ENCODE measurements around the gene ACAA1. TPM values are rescaled to one million over a fixed set of nuclear protein-coding genes. Genes with fewer than 3 reads are reported as not detected.

Gene ACAA1
- total and polyA plus RNA-seq, 2 of the 13 experiments (the other 11 are each of a cell fraction or from before 2014, with no cell fraction given), result 60.8 to 188 TPM

GRCh38 chr3:38133557-38134405, 3.1 kb downstream of the ACAA1 start (continued):
- no peak for TF ChIP-seq ZHX2 (IDR thresholded peaks at IDR 0.05; ENCODE audit: low read depth)
- TF ChIP-seq ZHX2 (CRISPR knock-in tag; IDR thresholded peaks at IDR 0.05; ENCODE audit: borderline replicate concordance), result no peak; the same call in 1 of the 2 replicates
- TF ChIP-seq HMGXB4 (CRISPR knock-in tag; IDR thresholded peaks at IDR 0.05; ENCODE audit: borderline replicate concordance in 1 of 2, low read depth in 1 of 2), result peak; percentile 42 to 75; a peak in 2 of 4 replicates
- no peak for TF ChIP-seq ZNF234 (CRISPR knock-in tag; conservative IDR thresholded peaks at IDR 0.05)
- peak; percentile 45; the same call in 1 of the 2 replicates for TF ChIP-seq MIER3 (CRISPR knock-in tag; IDR thresholded peaks at IDR 0.05; ENCODE audit: borderline replicate concordance)
- no peak for TF ChIP-seq ZNF850 (CRISPR knock-in tag; conservative IDR thresholded peaks at IDR 0.05)
- no peak for TF ChIP-seq ATM (IDR thresholded peaks at IDR 0.05; ENCODE audit: borderline replicate concordance)
- TF ChIP-seq PCBP1 (IDR thresholded peaks at IDR 0.05; ENCODE audit: borderline replicate concordance, low read depth, low read length), result no peak
- TF ChIP-seq ZNF282 (IDR thresholded peaks at IDR 0.05; ENCODE audit: partially characterized antibody), result no peak
- 0 out of 2 replicates have a peak, but pooled peaks have one; percentile 45 for TF ChIP-seq AKAP8 (CRISPR knock-in tag; IDR thresholded peaks at IDR 0.05)
- no peak for TF ChIP-seq NBN (conservative IDR thresholded peaks at IDR 0.05)
- TF ChIP-seq ZNF816 (CRISPR knock-in tag; IDR thresholded peaks at IDR 0.05; ENCODE audit: borderline replicate concordance), result no peak
- TF ChIP-seq ZFP90 (CRISPR knock-in tag; IDR thresholded peaks at IDR 0.05; ENCODE audit: borderline replicate concordance), result no peak; the same call in 1 of the 2 replicates
- TF ChIP-seq NR2F2 (IDR thresholded peaks at IDR 0.05; ENCODE audit: borderline replicate concordance, low read depth), result no peak
- TF ChIP-seq HOXD1 (CRISPR knock-in tag; IDR thresholded peaks at IDR 0.05), result peak; percentile 82
- no peak for TF ChIP-seq ZNF878 (CRISPR knock-in tag; IDR thresholded peaks at IDR 0.05)
- no peak for TF ChIP-seq ZNF563 (CRISPR knock-in tag; IDR thresholded peaks at IDR 0.05)
- no peak for TF ChIP-seq MBD4 (IDR thresholded peaks at IDR 0.05; ENCODE audit: borderline replicate concordance, low read length)
- no peak for TF ChIP-seq FIP1L1 (IDR thresholded peaks at IDR 0.05; ENCODE audit: borderline replicate concordance, insufficient read depth, low read depth, low read length)
- TF ChIP-seq FOXM1 (CRISPR knock-in tag; IDR thresholded peaks at IDR 0.05), result no peak
- TF ChIP-seq HOMEZ (CRISPR knock-in tag; IDR thresholded peaks at IDR 0.05; ENCODE audit: low read depth), result peak; percentile 81
